Measurements from ENCODE around the gene ABO.
"Not testable (repeated sequence)": the region's sequence is repeated elsewhere in the genome, so short reads cannot be mapped to it uniquely, and the experiment has no call there.

Gene ABO

GRCh38 chr9:133269537-133270362, 5.3 kb downstream of the ABO start (continued):
- TF ChIP-seq ZNF114 (tag by site-specific recombination; IDR thresholded peaks at IDR 0.05) = no peak
- no peak for TF ChIP-seq ZNF404 (tag by site-specific recombination; IDR thresholded peaks at IDR 0.05)
- no peak for TF ChIP-seq ZNF211 (tag by site-specific recombination; IDR thresholded peaks at IDR 0.05; ENCODE audit: low read depth)
- no peak for TF ChIP-seq ZNF221 (tag by site-specific recombination; IDR thresholded peaks at IDR 0.05; ENCODE audit: borderline replicate concordance)
- TF ChIP-seq ZNF266 (tag by site-specific recombination; IDR thresholded peaks at IDR 0.05; ENCODE audit: low read depth) = no peak
- TF ChIP-seq ZNF24 (tag by site-specific recombination; IDR thresholded peaks at IDR 0.05) = no peak
- TF ChIP-seq SP7 (tag by site-specific recombination; IDR thresholded peaks at IDR 0.05) = 0 out of 2 replicates have a peak, but pooled peaks have one; percentile 20
- TF ChIP-seq ZNF449 (tag by site-specific recombination; IDR thresholded peaks at IDR 0.05) = no peak
- TF ChIP-seq ZNF654 (tag by site-specific recombination; IDR thresholded peaks at IDR 0.05; ENCODE audit: low read depth) = no peak
- no peak for TF ChIP-seq ZFHX2 (tag by site-specific recombination; conservative IDR thresholded peaks at IDR 0.05)
- no peak for TF ChIP-seq ZNF555 (tag by site-specific recombination; conservative IDR thresholded peaks at IDR 0.05)
- TF ChIP-seq ZNF341 (tag by site-specific recombination; IDR thresholded peaks at IDR 0.05; ENCODE audit: low read depth) = no peak
- 0 out of 2 replicates have a peak, but pooled peaks have one; percentile 29 for TF ChIP-seq ZBTB17 (tag by site-specific recombination; IDR thresholded peaks at IDR 0.05)
- no peak for TF ChIP-seq ZNF580 (tag by site-specific recombination; IDR thresholded peaks at IDR 0.05)
- TF ChIP-seq ZNF335 (tag by site-specific recombination; conservative IDR thresholded peaks at IDR 0.05) = no peak
- TF ChIP-seq GLIS1 (tag by site-specific recombination; IDR thresholded peaks at IDR 0.05) = peak; percentile 58; the same call in 1 of the 2 replicates
- no peak for TF ChIP-seq ZXDB (tag by site-specific recombination; IDR thresholded peaks at IDR 0.05)
- no peak for TF ChIP-seq ZNF184 (tag by site-specific recombination; IDR thresholded peaks at IDR 0.05)
- TF ChIP-seq ZNF292 (tag by site-specific recombination; IDR thresholded peaks at IDR 0.05; ENCODE audit: borderline replicate concordance, low read depth) = no peak

GRCh38 chr9:133269136-133269535, 5.9 kb downstream of the ABO start:
- not testable (repeated sequence) for H3K4me3 ChIP-seq (ENCODE audit: low read depth, low read length)
- POLR2A ChIA-PET = interaction anchor here (1.2 to 1.7 kb wide), 2 partner anchors 77 to 82 kb away, joined by 3 read pairs; no protein-coding TSS in a partner anchor

GRCh38 chr9:133268335-133269056, 6.5 kb downstream of the ABO start:
- Histone ChIP-seq H3K27ac (ENCODE audit: extremely low read depth, low read depth, low read length) (no peak overlapping the region), H3K36me3 (ENCODE audit: control insufficient read depth in 2 of 2, insufficient read depth in 1 of 2, low read length in 2 of 2) (no peaks in the 10 kb centered on the region), H3K9me3 (ENCODE audit: control insufficient read depth, insufficient read depth, low read depth, low read length) (no peaks in the 10 kb centered on the region), H3K4me3 (ENCODE audit: low read depth, low read length) (no peak overlapping the region), H3K4me1 (ENCODE audit: control insufficient read depth, insufficient read depth, low read length) (no peaks in the 10 kb centered on the region)
- ChIA-PET POLR2A (interaction anchor here (1.7 kb wide), 1 partner anchor 81 kb away, joined by 3 read pairs; no protein-coding TSS in a partner anchor), CTCF (interaction anchor here (0.7 kb wide), 1 partner anchor 39 kb away, joined by 3 read pairs; no protein-coding TSS in a partner anchor)
- TF ChIP-seq ZNF830 (tag by site-specific recombination; IDR thresholded peaks at IDR 0.05; ENCODE audit: low read depth) (no peak), ZNF664 (tag by site-specific recombination; IDR thresholded peaks at IDR 0.05) (no peak), ZNF16 (tag by site-specific recombination; IDR thresholded peaks at IDR 0.05; ENCODE audit: low read depth) (no peak), ZNF621 (tag by site-specific recombination; IDR thresholded peaks at IDR 0.05) (no peak), ZNF660 (tag by site-specific recombination; IDR thresholded peaks at IDR 0.05) (no peak), BCL11A (tag by site-specific recombination; IDR thresholded peaks at IDR 0.05; ENCODE audit: low read depth) (no peak), SP2 (tag by site-specific recombination; IDR thresholded peaks at IDR 0.05) (no peak), ZBTB20 (tag by site-specific recombination; IDR thresholded peaks at IDR 0.05) (no peak), ZNF391 (tag by site-specific recombination; IDR thresholded peaks at IDR 0.05; ENCODE audit: borderline replicate concordance, low read depth) (no peak), ZNF112 (tag by site-specific recombination; IDR thresholded peaks at IDR 0.05) (no peak), ZNF324 (tag by site-specific recombination; IDR thresholded peaks at IDR 0.05) (no peak), ZNF837 (tag by site-specific recombination; IDR thresholded peaks at IDR 0.05) (no peak)

More at GRCh38 chr9:133269136-133269535, 5.9 kb downstream of the ABO start:
- H3K9me3 ChIP-seq (ENCODE audit: control insufficient read depth, insufficient read depth, low read depth, low read length); H3K27ac ChIP-seq (ENCODE audit: extremely low read depth, low read depth, low read length); H3K36me3 ChIP-seq (ENCODE audit: control insufficient read depth in 2 of 2, insufficient read depth in 1 of 2, low read length in 2 of 2); H3K4me1 ChIP-seq (ENCODE audit: control insufficient read depth, insufficient read depth, low read length): not testable (repeated sequence)
- CTCF ChIA-PET = interaction anchor here (0.6 to 1.1 kb wide), 2 partner anchors 10 to 514 kb away, joined by 3 read pairs; no protein-coding TSS in a partner anchor
